Neural cell (in vitro differentiated cells): ENCODE data around the gene GCC1. TPM values are rescaled to one million over a fixed set of nuclear protein-coding genes. Genes with fewer than 3 reads are reported as not detected.

ENCODE experiments used
- H2AFZ ChIP-seq: fragments of 200-600, 300-800 bp; sonication (generic), shearing (Covaris generic); 2 replicates; pipeline ENCODE4 v1.6.0; 2014; ENCODE audit warnings: low read depth, mild to moderate bottlenecking, antibody characterized with exemption, low read length, moderate library complexity
- H3F3A ChIP-seq: fragments of 200-600 bp; shearing (Covaris generic); 2 replicates; pipeline ENCODE4 v1.6.1; 2016; ENCODE audit warnings: mild to moderate bottlenecking, moderate library complexity, mixed read lengths, antibody characterized with exemption, low read length; ENCODE audit not compliant: insufficient read depth, poor library complexity, severe bottlenecking
- H3K27ac ChIP-seq: fragments of 200-600, 300-800 bp; sonication (generic), shearing (Covaris generic); 2 replicates; pipeline ENCODE4 v1.5.1; 2014; ENCODE audit warnings: mild to moderate bottlenecking, low read length, moderate library complexity
- H3K27me3 ChIP-seq: fragments of 300-800, 200-600 bp; sonication (generic), shearing (Covaris generic); 2 replicates; pipeline ENCODE4 v1.6.0; 2014; ENCODE audit warnings: mild to moderate bottlenecking, low read depth, low read length, moderate library complexity; ENCODE audit not compliant: insufficient read depth
- H3K36me3 ChIP-seq: fragments of 300-800, 200-600 bp; sonication (generic), shearing (Covaris generic); 2 replicates; pipeline ENCODE4 v1.5.1; 2014; ENCODE audit warnings: mild to moderate bottlenecking, antibody characterized with exemption, low read length, moderate library complexity; ENCODE audit not compliant: insufficient read depth
- H3K4me2 ChIP-seq: fragments of 300-800, 200-600 bp; sonication (generic), shearing (Covaris generic); 2 replicates; pipeline ENCODE4 v1.6.0; 2014; ENCODE audit warnings: mild to moderate bottlenecking, low read length
- H3K4me3 ChIP-seq: fragments of 300-800, 200-600 bp; sonication (generic), shearing (Covaris generic); 2 replicates; pipeline ENCODE4 v1.5.1; 2014; ENCODE audit warnings: mild to moderate bottlenecking, low read length, moderate library complexity
- H3K79me2 ChIP-seq: fragments of 200-600 bp; shearing (Covaris generic); replicated peaks from 2 replicates; pipeline ENCODE4 v1.6.0; 2014; ENCODE audit warnings: mild to moderate bottlenecking, low read length, moderate library complexity; ENCODE audit not compliant: insufficient read depth
- H3K9ac ChIP-seq: fragments of 300-800, 200-600 bp; sonication (generic), shearing (Covaris generic); 2 replicates; pipeline ENCODE4 v1.6.1; 2016; ENCODE audit warnings: mild to moderate bottlenecking, low read length, mixed read lengths
- H3K9me2 ChIP-seq: fragments of 200-600 bp; shearing (Covaris generic); 2 replicates; pipeline ENCODE4 v1.6.1; 2016; ENCODE audit warnings: mild to moderate bottlenecking, low read length, mixed read lengths; ENCODE audit not compliant: insufficient read depth
- H3K9me3 ChIP-seq: fragments of 200-600, 300-800 bp; sonication (generic), shearing (Covaris generic); 2 replicates; pipeline ENCODE4 v1.6.1; 2016; ENCODE audit warnings: mild to moderate bottlenecking, mixed run types, low read length, moderate library complexity, mixed read lengths
- H4K20me1 ChIP-seq: fragments of 200-600 bp; shearing (Covaris generic); 2 replicates; pipeline ENCODE4 v1.6.1; 2016; ENCODE audit warnings: mild to moderate bottlenecking, mixed run types; ENCODE audit not compliant: insufficient read depth
- EP300 ChIP-seq: fragments of 450-650 bp; conservative IDR thresholded peaks from 2 replicates; pipeline ENCODE4 v1.6.1; 2014; ENCODE audit warnings: antibody characterized with exemption, mild to moderate bottlenecking, moderate library complexity; ENCODE audit not compliant: poor library complexity, severe bottlenecking
- EZH2 ChIP-seq: fragments of 200-600, 300-800 bp; shearing (Covaris generic), sonication (generic); IDR thresholded peaks from 2 replicates; pipeline ENCODE4 v1.6.1; 2014; ENCODE audit warnings: antibody characterized with exemption, low read length, borderline replicate concordance, mild to moderate bottlenecking; ENCODE audit not compliant: insufficient read depth, poor library complexity, severe bottlenecking
- MXI1 ChIP-seq: fragments of 450-650 bp; conservative IDR thresholded peaks from 2 replicates; pipeline ENCODE4 v1.6.1; 2014; ENCODE audit warnings: antibody characterized with exemption, mild to moderate bottlenecking; ENCODE audit not compliant: poor library complexity, severe bottlenecking
- POLR2AphosphoS5 ChIP-seq: IDR thresholded peaks from 2 replicates; pipeline ENCODE4 v1.6.1; 2012
- RAD21 ChIP-seq: fragments of 450-650 bp; conservative IDR thresholded peaks from 2 replicates; pipeline ENCODE4 v1.6.1; 2014; ENCODE audit warnings: antibody characterized with exemption, mild to moderate bottlenecking, moderate library complexity
- SMC3 ChIP-seq: fragments of 450-650 bp; conservative IDR thresholded peaks from 2 replicates; pipeline ENCODE4 v1.6.1; 2014; ENCODE audit warnings: antibody characterized with exemption, mild to moderate bottlenecking, moderate library complexity; ENCODE audit not compliant: poor library complexity
- TAF1 ChIP-seq: IDR thresholded peaks from 2 replicates; pipeline ENCODE4 v1.6.1; 2012; ENCODE audit warnings: low read depth
- polyA plus RNA-seq: library from polyadenylated mRNA; depleted of rRNA; stranded (reverse); fragments of >200 nt; gene quantifications from 2 replicates; pipeline ENCODE4 v1.2.3, GENCODE V29; 2014
- TF ChIP-seq, protein P1 (sequence below): IDR thresholded peaks from 2 replicates; pipeline ENCODE4 v1.6.1; 2012; ENCODE audit warnings: borderline replicate concordance
- TF ChIP-seq, protein P2 (sequence below): fragments of 450-650 bp; IDR thresholded peaks from 2 replicates; pipeline ENCODE4 v1.5.1; 2014; ENCODE audit warnings: antibody characterized with exemption, mild to moderate bottlenecking, moderate library complexity; ENCODE audit not compliant: poor library complexity, severe bottlenecking

GCC1 gene
- polyA plus RNA-seq, 1 donor from 2014 or later = 6.6 TPM

DNA sequence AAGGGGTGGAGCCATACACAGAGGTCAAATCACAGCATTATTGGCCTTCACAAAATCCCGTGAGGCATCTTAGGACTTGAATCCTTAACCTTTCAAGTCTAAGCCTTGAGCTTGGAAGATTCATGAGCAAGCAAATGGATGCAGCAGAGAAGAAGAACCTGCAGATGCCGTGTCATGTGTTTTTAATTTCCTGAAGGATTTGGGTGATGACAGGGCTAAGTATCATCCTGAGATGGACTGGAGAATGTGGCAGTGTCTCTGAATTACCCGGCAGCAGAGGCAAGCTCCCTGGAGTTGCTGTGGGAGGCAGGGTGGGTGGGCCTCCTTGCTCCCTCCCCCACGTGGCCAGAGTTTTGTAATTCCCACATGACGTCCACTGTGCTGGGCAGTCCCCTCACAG, 50.8 kb downstream of the GCC1 start:
- no peak for TF ChIP-seq TAF1
- TF ChIP-seq MXI1 = no peak
- no peak for TF ChIP-seq POLR2AphosphoS5
- TF ChIP-seq, protein P1, sequence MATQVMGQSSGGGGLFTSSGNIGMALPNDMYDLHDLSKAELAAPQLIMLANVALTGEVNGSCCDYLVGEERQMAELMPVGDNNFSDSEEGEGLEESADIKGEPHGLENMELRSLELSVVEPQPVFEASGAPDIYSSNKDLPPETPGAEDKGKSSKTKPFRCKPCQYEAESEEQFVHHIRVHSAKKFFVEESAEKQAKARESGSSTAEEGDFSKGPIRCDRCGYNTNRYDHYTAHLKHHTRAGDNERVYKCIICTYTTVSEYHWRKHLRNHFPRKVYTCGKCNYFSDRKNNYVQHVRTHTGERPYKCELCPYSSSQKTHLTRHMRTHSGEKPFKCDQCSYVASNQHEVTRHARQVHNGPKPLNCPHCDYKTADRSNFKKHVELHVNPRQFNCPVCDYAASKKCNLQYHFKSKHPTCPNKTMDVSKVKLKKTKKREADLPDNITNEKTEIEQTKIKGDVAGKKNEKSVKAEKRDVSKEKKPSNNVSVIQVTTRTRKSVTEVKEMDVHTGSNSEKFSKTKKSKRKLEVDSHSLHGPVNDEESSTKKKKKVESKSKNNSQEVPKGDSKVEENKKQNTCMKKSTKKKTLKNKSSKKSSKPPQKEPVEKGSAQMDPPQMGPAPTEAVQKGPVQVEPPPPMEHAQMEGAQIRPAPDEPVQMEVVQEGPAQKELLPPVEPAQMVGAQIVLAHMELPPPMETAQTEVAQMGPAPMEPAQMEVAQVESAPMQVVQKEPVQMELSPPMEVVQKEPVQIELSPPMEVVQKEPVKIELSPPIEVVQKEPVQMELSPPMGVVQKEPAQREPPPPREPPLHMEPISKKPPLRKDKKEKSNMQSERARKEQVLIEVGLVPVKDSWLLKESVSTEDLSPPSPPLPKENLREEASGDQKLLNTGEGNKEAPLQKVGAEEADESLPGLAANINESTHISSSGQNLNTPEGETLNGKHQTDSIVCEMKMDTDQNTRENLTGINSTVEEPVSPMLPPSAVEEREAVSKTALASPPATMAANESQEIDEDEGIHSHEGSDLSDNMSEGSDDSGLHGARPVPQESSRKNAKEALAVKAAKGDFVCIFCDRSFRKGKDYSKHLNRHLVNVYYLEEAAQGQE = no peak
- no peak for TF ChIP-seq EP300
- TF ChIP-seq RAD21 = no peak
- TF ChIP-seq, protein P2, sequence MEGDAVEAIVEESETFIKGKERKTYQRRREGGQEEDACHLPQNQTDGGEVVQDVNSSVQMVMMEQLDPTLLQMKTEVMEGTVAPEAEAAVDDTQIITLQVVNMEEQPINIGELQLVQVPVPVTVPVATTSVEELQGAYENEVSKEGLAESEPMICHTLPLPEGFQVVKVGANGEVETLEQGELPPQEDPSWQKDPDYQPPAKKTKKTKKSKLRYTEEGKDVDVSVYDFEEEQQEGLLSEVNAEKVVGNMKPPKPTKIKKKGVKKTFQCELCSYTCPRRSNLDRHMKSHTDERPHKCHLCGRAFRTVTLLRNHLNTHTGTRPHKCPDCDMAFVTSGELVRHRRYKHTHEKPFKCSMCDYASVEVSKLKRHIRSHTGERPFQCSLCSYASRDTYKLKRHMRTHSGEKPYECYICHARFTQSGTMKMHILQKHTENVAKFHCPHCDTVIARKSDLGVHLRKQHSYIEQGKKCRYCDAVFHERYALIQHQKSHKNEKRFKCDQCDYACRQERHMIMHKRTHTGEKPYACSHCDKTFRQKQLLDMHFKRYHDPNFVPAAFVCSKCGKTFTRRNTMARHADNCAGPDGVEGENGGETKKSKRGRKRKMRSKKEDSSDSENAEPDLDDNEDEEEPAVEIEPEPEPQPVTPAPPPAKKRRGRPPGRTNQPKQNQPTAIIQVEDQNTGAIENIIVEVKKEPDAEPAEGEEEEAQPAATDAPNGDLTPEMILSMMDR = no peak
- TF ChIP-seq EZH2 = no peak
- TF ChIP-seq SMC3 = no peak

DNA sequence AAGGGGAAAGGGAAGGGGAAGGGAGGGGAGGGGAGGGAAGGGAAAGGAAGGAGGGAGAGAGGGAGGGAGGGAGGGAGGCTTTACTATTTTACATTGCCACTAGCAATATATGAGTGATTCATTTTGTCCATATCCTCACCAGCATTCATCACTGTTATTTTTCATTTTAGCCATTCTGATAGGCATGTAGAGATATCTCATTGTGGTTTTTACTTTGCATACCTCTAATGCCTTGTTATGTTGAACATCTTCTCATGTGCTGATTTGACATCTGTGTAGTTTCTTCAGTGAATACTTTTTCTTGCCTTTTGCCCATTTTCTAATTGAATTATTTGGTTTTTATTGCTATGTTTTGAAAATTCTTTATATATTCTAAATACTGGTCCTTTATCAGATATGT, 52.7 kb downstream of the GCC1 start:
- H3K4me3 ChIP-seq = no peak overlapping the region
- TF ChIP-seq TAF1 (no peak), POLR2AphosphoS5 (no peak), EP300 (no peak), EZH2 (no peak), MXI1 (no peak)
- TF ChIP-seq, protein P1 = no peak
- no peaks in the 10 kb centered on the region for H3K9me3 ChIP-seq
- no peak overlapping the region for H3K4me2 ChIP-seq
- no peaks in the 10 kb centered on the region for H3K79me2 ChIP-seq
- no peaks in the 10 kb centered on the region for H4K20me1 ChIP-seq
- H3K9me2 ChIP-seq = no peaks in the 10 kb centered on the region
- H3K27ac ChIP-seq = no peak overlapping the region
- peaks cover 49% of the 10 kb centered on the region for H3K27me3 ChIP-seq
- no peak overlapping the region for H3K9ac ChIP-seq
- no peaks in the 10 kb centered on the region for H3F3A ChIP-seq
- H3K36me3 ChIP-seq = no peaks in the 10 kb centered on the region
- no peak overlapping the region for H2AFZ ChIP-seq

More for the DNA sequence above, 50.8 kb downstream of the GCC1 start:
- H3K9me3 ChIP-seq = no peaks in the 10 kb centered on the region
- no peaks in the 10 kb centered on the region for H4K20me1 ChIP-seq
- H3K79me2 ChIP-seq = no peaks in the 10 kb centered on the region
- H3K27ac ChIP-seq = no peak overlapping the region
- H2AFZ ChIP-seq = no peak overlapping the region
- H3K27me3 ChIP-seq = peaks cover 58% of the 10 kb centered on the region
- no peaks in the 10 kb centered on the region for H3K36me3 ChIP-seq
- H3K4me3 ChIP-seq = no peak overlapping the region
- H3K9me2 ChIP-seq = no peaks in the 10 kb centered on the region
- H3K4me2 ChIP-seq = no peak overlapping the region
- no peak overlapping the region for H3K9ac ChIP-seq
- no peaks in the 10 kb centered on the region for H3F3A ChIP-seq
